Retinal pigment epithelial cell (primary cell): Measurements from ENCODE around the gene SVIL.

Experiments used
- DNase-seq: peaks from one replicate; pipeline ENCODE4 v3.0.0-alpha.2; 2010; ENCODE audit warnings: low read depth
- H3K4me3 ChIP-seq: 2 replicates; pipeline ENCODE4 v1.5.1; 2011; ENCODE audit warnings: mild to moderate bottlenecking, low read length, control low read depth, moderate library complexity
- CTCF ChIP-seq: conservative IDR thresholded peaks from 2 replicates; pipeline ENCODE4 v1.5.1; 2011; ENCODE audit warnings: low read depth, low read length, control low read depth, inconsistent platforms

Gene SVIL

GRCh38 chr10:29622382-29622922, 12.3 kb downstream of the SVIL start:
- H3K4me3 ChIP-seq = no peak overlapping the region
- no peak for TF ChIP-seq CTCF
- no peak for DNase-seq

- H3K4me3 ChIP-seq = no peak overlapping the region
- DNase-seq = peak; percentile 62
- no peak for TF ChIP-seq CTCF
These were observed 13.6 kb downstream of the SVIL start for GRCh38 chr10:29621161-29621560.

- no peak for DNase-seq
- no peak overlapping the region for H3K4me3 ChIP-seq
- no peak for TF ChIP-seq CTCF
These were observed 14.6 kb downstream of the SVIL start for GRCh38 chr10:29620112-29620690.

GRCh38 chr10:29619241-29619669, 15.5 kb downstream of the SVIL start:
- no peak overlapping the region for H3K4me3 ChIP-seq
- no peak for DNase-seq
- TF ChIP-seq CTCF = no peak

- no peak overlapping the region for H3K4me3 ChIP-seq
- DNase-seq = no peak
- no peak for TF ChIP-seq CTCF
These were observed 16.2 kb downstream of the SVIL start for GRCh38 chr10:29618341-29619171.

GRCh38 chr10:29617880-29618340, 16.9 kb downstream of the SVIL start:
- TF ChIP-seq CTCF = no peak
- no peak overlapping the region for H3K4me3 ChIP-seq
- no peak for DNase-seq
